HG02623 (cell line): ENCODE data around the gene FBXW10B.
"Not testable (repeated sequence)": the region's sequence is repeated elsewhere in the genome, so short reads cannot be mapped to it uniquely, and the experiment has no call there.

Source experiments
- ATAC-seq: cut with Tn5 transposase; IDR thresholded peaks from one replicate; pipeline ENCODE4 v1.9.1; 2021; ENCODE audit warnings: moderate library complexity; ENCODE audit not compliant: unreplicated experiment

Gene FBXW10B

DNA sequence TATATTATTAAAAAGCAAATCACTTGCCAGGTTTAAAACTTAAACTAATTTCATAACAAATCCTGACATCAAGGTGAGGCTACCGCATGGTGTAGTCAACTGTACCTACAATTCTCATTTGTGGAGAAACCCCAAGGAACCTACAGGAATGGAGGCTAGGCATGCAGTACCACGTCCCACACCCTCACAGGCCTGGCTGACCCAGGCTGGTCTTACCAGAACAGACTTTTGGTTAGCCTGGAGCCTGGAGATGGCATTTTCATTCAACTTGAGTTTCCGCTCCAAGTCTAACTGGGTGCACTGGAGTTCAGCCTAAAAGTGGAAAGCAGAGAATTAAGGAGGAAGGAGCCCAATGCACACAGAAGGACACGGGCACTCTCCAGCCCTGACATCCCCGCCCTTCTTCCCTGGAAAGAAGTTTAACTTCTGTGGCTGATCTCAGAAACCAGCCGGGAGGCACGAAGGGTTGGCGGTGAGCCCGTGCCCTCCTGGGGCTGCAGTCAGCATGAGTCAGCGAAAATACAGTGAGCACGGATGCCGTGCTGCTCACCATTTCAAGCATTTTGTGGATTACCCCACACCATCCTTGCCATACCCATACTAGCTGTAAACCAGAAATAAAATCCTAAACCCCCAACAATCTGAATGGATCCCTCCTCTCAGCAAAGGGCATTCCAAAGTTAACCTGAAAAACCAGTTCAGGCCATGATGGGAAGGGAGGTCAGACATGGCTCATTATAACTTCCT, 23.2 kb upstream of the FBXW10B start:
- not testable (repeated sequence) for ATAC-seq

GRCh38 chr17:15642014-15642413, 22.5 kb upstream of the FBXW10B start:
- ATAC-seq = not testable (repeated sequence)

DNA sequence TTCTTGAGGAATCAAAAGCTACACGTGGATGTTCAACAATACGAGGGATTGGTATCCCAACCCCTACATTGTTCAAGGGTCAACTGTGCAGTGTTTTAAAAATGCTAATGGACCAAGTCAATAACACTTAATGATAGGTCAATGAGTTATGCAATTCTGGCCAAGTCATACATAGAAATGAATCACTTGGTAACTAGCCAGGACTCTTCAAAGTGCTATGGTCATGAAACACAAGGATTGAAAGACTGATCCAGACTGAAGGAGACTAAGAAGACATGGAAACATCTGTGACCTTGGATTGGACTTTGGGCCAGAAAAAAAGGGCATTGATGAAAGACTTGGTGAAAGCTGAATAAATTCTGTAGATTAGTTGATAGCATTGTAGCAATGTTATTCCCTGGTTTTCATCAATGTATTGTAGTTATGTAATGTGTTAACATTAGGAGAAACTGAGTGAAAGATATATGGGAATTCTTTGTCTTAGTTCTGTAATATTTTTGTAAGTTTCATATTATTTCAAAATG, 11.5 kb upstream of the FBXW10B start:
- ATAC-seq = not testable (repeated sequence)

- ATAC-seq = not testable (repeated sequence)
These were observed 10.5 kb upstream of the FBXW10B start for GRCh38 chr17:15629991-15630390.

GRCh38 chr17:15623661-15624209, 4.2 kb upstream of the FBXW10B start:
- not testable (repeated sequence) for ATAC-seq

DNA sequence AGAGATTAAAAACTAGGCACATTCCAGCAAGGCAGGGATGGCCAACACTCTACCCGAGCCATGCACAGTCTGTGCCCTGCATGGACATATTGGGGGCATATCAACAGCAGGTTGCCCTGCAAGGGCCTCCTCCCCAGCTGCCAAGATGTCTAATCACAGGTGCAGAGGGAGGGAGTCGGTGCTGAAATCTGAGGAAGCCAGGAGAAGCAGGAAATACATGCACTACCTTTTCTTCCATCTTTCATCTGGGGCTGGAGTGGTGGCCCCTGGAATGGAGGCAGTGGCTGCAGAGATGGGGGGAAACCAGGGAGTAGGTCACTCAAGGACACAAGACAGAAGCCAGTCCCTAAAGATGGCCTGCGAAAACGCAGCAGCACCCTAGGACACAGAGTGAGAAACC, 3.8 kb upstream of the FBXW10B start:
- ATAC-seq = not testable (repeated sequence)

- ATAC-seq = not testable (repeated sequence)
These were observed 2.6 kb upstream of the FBXW10B start for GRCh38 chr17:15622124-15622523.

DNA sequence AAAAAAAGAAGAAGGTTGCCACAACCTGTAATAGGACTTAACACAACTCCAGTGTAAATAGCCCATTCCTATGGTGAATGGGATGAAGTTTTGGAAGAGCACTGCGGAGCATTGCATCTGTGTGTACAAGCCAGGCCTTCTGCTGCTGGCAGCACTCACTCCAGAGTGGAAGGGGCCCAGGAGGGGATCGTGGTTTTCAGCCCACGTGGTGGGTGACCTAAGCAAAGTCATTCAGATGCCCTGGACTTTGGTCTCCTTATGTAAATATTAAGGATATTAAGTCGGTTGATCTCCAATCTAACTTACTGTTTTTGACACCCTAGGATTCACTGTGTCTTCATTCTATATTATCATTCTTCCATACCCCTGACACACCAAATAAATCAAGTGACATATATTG, 2.7 kb downstream of the FBXW10B start:
- not testable (repeated sequence) for ATAC-seq

GRCh38 chr17:15615850-15616249, 3.7 kb downstream of the FBXW10B start:
- ATAC-seq = not testable (repeated sequence)

GRCh38 chr17:15613111-15613510, 6.4 kb downstream of the FBXW10B start:
- not testable (repeated sequence) for ATAC-seq

- not testable (repeated sequence) for ATAC-seq
These were observed 26.5 kb downstream of the FBXW10B start for GRCh38 chr17:15592960-15593359.

DNA sequence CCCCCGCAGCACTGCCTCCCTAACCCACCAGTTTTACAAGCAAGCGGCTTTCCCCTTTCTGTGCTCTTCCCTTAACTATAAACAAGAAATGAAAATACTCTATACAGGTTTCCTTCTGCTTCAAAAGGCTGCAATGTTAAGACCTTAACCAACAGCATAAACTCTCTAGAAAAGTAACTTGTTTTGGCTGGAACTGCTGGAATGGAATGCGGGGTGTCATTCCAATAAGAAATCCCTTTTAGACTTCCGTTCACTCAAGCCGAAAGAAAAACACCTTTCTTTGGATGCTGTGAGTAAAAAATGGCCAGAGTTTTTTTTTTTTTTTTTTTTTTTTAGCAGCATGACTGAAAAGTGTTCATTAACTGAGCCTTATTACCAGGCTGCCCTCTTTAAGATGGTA, 27.5 kb downstream of the FBXW10B start:
- ATAC-seq = not testable (repeated sequence)

DNA sequence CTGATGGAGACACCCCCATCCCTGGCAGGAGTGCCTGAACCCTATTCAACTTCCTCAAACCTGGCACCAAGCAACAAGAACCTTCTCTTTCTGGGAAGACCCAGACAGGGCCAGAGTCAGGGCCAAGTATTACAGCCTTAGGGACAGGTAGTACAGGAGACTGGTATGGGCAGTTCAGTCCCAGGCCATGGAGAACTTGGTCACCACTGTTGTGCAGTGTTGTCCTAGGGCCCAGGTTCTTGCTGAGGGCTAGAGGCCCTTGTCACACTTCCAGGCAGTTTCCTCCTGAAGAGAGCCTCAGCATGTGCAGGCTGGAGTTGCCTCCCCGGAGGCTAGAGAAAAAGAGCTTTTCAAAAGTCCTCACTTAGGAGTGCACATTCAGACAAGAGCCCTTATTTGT, 28.7 kb downstream of the FBXW10B start:
- ATAC-seq = not testable (repeated sequence)

DNA sequence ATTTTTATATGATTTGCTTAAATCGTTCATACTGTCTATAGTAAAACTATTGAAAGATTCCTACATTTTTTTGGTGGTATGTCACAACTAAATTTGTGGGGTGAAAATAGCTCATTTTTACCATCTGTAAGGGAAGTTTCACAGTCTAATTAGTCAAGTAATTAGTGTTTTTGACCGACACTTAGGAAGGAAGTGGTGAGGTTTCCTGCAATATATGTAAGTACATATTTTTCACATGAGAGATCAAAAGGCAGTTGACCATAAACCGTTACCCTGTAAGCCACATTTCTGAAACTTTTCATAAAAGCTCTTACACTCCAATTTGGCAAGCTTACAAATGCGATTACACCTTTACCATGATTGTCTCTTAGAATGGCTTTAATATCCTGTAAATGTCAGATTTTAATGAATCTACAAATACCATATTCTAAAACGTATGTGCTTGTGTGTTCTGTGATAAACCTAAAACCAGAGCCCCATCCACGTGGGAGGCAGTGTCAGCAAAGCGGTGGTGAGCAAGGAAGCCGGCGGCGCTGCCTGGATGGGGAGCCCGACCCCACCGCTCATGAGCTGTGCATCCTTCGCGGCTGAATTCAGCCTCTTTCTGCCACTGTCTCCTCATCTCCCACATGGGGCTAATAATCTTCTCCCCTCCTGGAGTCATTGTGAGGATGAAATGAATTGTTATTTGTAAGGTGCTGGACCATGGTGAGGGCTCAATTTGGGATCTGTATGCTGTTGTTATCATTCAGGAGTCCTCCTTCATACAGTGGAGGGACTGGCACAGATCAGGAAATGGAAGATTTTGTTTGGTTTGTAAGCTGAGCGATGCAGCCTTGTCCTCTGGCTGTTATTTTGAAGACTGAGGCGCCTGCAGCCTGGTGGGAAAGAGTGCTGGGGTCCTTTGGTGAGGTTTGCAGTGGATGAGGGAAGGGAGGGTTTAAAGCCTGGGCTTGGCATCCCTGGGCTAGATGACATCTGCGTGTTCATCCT, 29.7 kb downstream of the FBXW10B start:
- ATAC-seq = not testable (repeated sequence)

DNA sequence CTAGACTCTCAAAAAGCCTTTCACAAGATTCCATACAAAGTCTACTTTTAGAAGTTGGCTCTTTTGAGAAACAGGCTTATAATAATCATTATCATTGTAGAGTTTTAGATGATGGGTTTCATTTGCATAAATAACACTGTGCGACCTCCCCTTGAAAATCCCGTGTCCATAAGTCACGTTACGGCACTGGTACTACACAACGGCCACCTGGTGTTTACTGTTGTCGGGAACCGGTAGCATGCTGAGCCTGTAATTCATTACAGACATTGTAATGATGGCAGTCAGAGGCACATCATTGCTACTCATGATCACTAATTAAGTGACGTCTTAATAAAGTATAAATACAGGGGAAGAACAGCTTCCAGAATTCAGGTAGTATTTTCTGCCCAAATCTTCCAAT, 31.5 kb downstream of the FBXW10B start:
- not testable (repeated sequence) for ATAC-seq

GRCh38 chr17:15583313-15583712, 36.2 kb downstream of the FBXW10B start:
- not testable (repeated sequence) for ATAC-seq

DNA sequence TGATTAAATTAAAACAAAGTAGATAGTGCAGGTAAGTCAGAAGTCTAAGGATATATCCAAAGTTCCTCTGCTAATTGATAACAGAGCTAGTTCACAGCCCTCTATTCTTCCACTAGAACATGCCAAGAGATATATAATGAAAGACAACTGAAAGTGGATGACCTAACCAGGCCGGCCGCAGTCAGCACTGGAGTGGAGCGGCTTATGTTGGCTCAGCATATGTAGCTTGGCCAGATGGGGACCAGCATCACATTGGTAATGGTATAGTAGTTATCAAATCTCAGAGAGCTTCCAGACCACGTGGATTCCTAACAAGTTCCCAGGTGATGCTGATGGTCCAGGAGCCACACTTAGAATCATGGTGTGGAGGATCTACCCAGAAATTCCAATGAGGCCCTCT, 38.0 kb downstream of the FBXW10B start:
- not testable (repeated sequence) for ATAC-seq

- not testable (repeated sequence) for ATAC-seq
These were observed 42.7 kb downstream of the FBXW10B start for GRCh38 chr17:15576848-15577247.

DNA sequence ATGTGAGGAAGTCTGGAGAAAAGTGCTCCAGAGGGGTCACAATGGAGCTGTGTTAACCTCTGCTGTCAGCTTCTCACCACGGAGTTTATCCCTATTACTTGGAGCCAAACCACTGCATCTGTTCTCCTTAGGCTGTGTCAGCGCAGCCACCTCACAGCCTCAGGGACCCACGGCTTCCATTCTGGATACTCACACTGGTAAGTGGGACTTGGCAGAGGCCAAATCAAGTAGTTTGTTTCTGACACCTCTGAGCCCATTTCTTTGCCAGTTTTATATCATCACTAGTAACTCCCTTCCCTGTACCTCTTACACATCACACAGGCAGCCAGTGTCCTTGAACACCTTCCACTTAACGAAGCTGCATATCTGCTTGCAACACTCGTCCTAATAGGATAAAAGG, 44.8 kb downstream of the FBXW10B start:
- not testable (repeated sequence) for ATAC-seq

DNA sequence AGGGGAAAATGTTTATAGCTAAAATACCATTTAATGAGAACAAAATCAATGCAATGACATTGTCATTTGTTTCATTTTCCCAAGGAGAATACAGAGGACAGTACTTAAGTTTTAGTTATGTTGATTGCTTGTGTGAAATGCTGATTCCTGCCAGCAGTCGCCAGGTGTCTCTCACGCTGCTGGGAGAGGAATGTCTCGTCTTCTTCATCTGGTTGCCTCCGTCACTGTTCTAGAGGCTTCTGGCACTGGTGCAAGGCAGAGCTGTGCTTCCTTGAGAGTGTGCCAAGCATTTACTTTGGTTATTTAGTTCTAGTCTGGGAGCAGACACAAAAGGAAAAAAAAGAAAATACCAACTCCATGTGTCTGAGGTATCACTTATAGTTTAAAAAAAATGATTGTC, 45.6 kb downstream of the FBXW10B start:
- not testable (repeated sequence) for ATAC-seq
